Measurements from ENCODE around the gene MAP3K10.

- TF ChIP-seq POLR2AphosphoS5 (IDR thresholded peaks at IDR 0.05) (no peak), POLR2A (IDR thresholded peaks at IDR 0.05) (no peak)
- TF ChIP-seq, protein P1, sequence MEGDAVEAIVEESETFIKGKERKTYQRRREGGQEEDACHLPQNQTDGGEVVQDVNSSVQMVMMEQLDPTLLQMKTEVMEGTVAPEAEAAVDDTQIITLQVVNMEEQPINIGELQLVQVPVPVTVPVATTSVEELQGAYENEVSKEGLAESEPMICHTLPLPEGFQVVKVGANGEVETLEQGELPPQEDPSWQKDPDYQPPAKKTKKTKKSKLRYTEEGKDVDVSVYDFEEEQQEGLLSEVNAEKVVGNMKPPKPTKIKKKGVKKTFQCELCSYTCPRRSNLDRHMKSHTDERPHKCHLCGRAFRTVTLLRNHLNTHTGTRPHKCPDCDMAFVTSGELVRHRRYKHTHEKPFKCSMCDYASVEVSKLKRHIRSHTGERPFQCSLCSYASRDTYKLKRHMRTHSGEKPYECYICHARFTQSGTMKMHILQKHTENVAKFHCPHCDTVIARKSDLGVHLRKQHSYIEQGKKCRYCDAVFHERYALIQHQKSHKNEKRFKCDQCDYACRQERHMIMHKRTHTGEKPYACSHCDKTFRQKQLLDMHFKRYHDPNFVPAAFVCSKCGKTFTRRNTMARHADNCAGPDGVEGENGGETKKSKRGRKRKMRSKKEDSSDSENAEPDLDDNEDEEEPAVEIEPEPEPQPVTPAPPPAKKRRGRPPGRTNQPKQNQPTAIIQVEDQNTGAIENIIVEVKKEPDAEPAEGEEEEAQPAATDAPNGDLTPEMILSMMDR (IDR thresholded peaks at IDR 0.05), result no peak
Measured at GRCh38 chr19:40220674-40221073, 29.4 kb downstream of the MAP3K10 start.

Data from prostate gland (tissue), 2 donors.